AG04449 (cell line): ENCODE data around the gene NOL9.

Experiments used
- CTCF ChIA-PET: fragments of 350-600 bp; formaldehyde crosslinking; extraction: SDS; loops from one replicate; lab custom pipeline; 2021; ENCODE audit warnings: antibody characterized with exemption; lab: Yijun Ruan, JAX
- POLR2A ChIA-PET: fragments of 400-600, 350-600 bp; formaldehyde crosslinking; extraction: SDS; loops from one replicate; lab custom pipeline; 2020; ENCODE audit warnings: antibody characterized with exemption, inconsistent platforms; lab: Yijun Ruan, JAX
- DNase-seq: peaks from one replicate; pipeline ENCODE4 v3.0.0-alpha.2; 2010; ENCODE audit warnings: low read depth, low spot score
- H3K4me3 ChIP-seq: 2 replicates; pipeline ENCODE4 v1.5.1; 2011; ENCODE audit warnings: low read depth, mild to moderate bottlenecking, control low read depth, low read length
- TF ChIP-seq, protein P1 (sequence below): IDR thresholded peaks from one replicate; pipeline ENCODE4 v1.5.1; 2011; ENCODE audit warnings: mild to moderate bottlenecking, moderate library complexity, low read length, control low read depth, inconsistent platforms; ENCODE audit not compliant: insufficient read depth; ENCODE audit errors: missing control alignments

NOL9 gene

DNA sequence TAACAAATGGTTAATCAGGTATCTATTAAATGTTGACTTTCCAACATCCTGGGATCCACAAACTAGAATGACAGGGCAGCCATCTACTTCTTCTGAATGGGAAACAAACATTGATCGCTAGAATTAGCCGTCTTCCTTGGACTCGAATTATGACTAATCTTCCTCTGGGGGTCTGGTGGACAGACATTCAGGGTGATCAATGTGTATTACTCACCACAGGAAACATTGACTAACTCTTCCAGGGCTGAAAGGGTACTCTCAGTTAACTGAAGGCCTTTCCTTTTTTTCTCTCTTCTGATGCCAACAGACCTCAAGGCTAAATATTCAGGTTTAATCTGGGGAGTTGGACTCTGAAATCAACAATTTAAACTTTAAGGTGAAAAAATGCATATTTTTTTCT, 9.5 kb downstream of the NOL9 start:
- no peak overlapping the region for H3K4me3 ChIP-seq
- DNase-seq, result no peak
- TF ChIP-seq, protein P1, sequence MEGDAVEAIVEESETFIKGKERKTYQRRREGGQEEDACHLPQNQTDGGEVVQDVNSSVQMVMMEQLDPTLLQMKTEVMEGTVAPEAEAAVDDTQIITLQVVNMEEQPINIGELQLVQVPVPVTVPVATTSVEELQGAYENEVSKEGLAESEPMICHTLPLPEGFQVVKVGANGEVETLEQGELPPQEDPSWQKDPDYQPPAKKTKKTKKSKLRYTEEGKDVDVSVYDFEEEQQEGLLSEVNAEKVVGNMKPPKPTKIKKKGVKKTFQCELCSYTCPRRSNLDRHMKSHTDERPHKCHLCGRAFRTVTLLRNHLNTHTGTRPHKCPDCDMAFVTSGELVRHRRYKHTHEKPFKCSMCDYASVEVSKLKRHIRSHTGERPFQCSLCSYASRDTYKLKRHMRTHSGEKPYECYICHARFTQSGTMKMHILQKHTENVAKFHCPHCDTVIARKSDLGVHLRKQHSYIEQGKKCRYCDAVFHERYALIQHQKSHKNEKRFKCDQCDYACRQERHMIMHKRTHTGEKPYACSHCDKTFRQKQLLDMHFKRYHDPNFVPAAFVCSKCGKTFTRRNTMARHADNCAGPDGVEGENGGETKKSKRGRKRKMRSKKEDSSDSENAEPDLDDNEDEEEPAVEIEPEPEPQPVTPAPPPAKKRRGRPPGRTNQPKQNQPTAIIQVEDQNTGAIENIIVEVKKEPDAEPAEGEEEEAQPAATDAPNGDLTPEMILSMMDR, result no peak
- ChIA-PET POLR2A (interaction anchor here (0.7 kb wide), 1 partner anchor 7 kb away, joined by 3 read pairs; no protein-coding TSS in a partner anchor), CTCF (interaction anchor here (5.2 kb wide), 1 partner anchor 55 kb away, joined by 21 read pairs; no protein-coding TSS in a partner anchor)

- ChIA-PET POLR2A (no interaction called here), CTCF (interaction anchor here (1.0 to 13.4 kb wide), 7 partner anchors 14 to 109 kb away, joined by 3 to 114 read pairs (median 5); partner anchors contain the start of genes NOL9, PLEKHG5 and TAS1R1)
- H3K4me3 ChIP-seq, result no peak overlapping the region
- TF ChIP-seq, protein P1, result no peak
- peak; percentile 67 for DNase-seq
These were observed 15.4 kb downstream of the NOL9 start for GRCh38 chr1:6538956-6539355.

- TF ChIP-seq, protein P1, result no peak
- CTCF ChIA-PET, result interaction anchor here (1.2 to 13.4 kb wide), 5 partner anchors 12 to 110 kb away, joined by 3 to 114 read pairs (median 28); partner anchors contain the start of genes NOL9, PLEKHG5 and TAS1R1
- POLR2A ChIA-PET, result interaction anchor here (0.6 kb wide), 1 partner anchor 43 kb away, joined by 4 read pairs; no protein-coding TSS in a partner anchor
- no peak for DNase-seq
- no peak overlapping the region for H3K4me3 ChIP-seq
These were observed 18.0 kb downstream of the NOL9 start for GRCh38 chr1:6536291-6536690.

- CTCF ChIA-PET, result interaction anchor here (0.8 to 13.4 kb wide), 6 partner anchors 11 to 97 kb away, joined by 3 to 114 read pairs (median 3); partner anchors contain the start of genes NOL9 and TAS1R1
These were observed 19.1 kb downstream of the NOL9 start for GRCh38 chr1:6535214-6535613.

DNA sequence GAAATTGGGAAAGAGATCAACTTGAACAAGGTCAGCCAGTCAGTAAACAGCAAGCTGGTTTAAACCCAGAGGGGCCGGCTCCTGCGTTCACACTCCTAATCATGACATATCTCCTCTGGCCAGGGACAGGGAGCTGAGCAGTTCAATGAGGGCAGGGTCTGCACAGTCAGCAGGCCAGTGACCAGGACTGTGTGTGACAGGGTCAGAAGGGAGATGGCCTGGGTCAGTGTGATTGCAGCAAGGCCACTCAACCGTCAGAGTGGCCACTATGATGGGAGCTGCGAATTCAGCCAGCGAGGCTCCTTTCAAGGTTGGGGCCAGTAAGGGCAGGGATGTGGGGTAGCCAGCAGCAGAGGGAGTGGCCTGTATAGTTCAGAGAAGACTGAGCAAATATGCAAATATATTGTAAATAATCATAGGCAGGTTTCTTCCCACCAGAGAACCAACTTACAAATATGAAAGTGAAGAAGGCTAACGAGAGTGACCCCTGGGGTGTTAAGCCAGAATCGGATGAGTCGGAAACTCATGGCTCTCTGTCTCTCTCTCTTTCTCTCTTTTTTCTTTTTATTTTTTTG, 20.0 kb downstream of the NOL9 start:
- TF ChIP-seq, protein P1, result no peak
- ChIA-PET POLR2A (no interaction called here), CTCF (interaction anchor here (1.1 to 13.4 kb wide), 6 partner anchors 10 to 48 kb away, joined by 3 to 114 read pairs (median 3); partner anchors contain the start of genes NOL9 and TAS1R1)
- no peak for DNase-seq
- H3K4me3 ChIP-seq, result no peak overlapping the region

More at GRCh38 chr1:6535214-6535613, 19.1 kb downstream of the NOL9 start:
- TF ChIP-seq, protein P1, result no peak
- POLR2A ChIA-PET, result no interaction called here
- DNase-seq, result no peak
- no peak overlapping the region for H3K4me3 ChIP-seq

DNA sequence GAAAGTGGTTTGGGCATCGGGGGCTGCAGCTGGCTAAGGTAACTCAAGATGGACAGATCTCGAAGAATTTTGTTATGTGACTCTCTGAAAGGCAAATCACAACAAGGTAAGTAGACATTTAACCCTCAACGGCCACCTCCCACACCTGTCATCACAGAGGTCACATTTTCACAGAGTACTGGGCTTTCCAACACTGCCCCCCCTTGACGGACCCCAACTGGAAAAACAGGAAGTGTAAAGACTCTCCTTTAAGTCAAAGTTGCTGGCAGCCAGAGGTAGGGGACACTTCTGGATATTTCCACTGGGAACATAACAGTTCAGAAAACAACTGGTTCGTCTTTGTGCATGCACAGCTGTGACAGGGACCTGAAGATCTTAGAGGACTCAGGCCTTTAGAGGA, 22.3 kb downstream of the NOL9 start:
- TF ChIP-seq, protein P1, result no peak
- no peak for DNase-seq
- ChIA-PET POLR2A (no interaction called here), CTCF (interaction anchor here (1.2 to 13.4 kb wide), 2 partner anchors 10 to 22 kb away, joined by 3 to 114 read pairs; partner anchors contain the start of genes NOL9 and TAS1R1)
- no peak overlapping the region for H3K4me3 ChIP-seq
